Subcutaneous abdominal adipose tissue (tissue), 5 donors: Measurements from ENCODE around the gene NDC1.
"Not testable (repeated sequence)": the region's sequence is repeated elsewhere in the genome, so short reads cannot be mapped to it uniquely, and the experiment has no call there.

Source experiments
- H3K27ac ChIP-seq: one replicate; pipeline ENCODE4 v1.7.0; 2013; ENCODE audit warnings: low read depth, mild to moderate bottlenecking, inconsistent platforms, low read length, moderate library complexity
- H3K27me3 ChIP-seq, 5 donors: one replicate each; pipeline ENCODE4 v1.7.0; 2013; ENCODE audit warnings: low read length in 5 of 5, inconsistent platforms in 1 of 5; ENCODE audit not compliant: control insufficient read depth in 5 of 5, insufficient read depth in 4 of 5
- H3K36me3 ChIP-seq, 5 donors: one replicate each; pipeline ENCODE4 v1.7.0; 2013; ENCODE audit warnings: low read length in 5 of 5; ENCODE audit not compliant: control insufficient read depth in 5 of 5, insufficient read depth in 5 of 5
- H3K4me1 ChIP-seq, 5 donors: one replicate each; pipeline ENCODE4 v1.7.0; 2013; ENCODE audit warnings: low read length in 5 of 5, mild to moderate bottlenecking in 3 of 5, moderate library complexity in 1 of 5; ENCODE audit not compliant: control insufficient read depth in 5 of 5, insufficient read depth in 5 of 5
- H3K4me3 ChIP-seq, 5 donors: one replicate each; pipeline ENCODE4 v1.7.0; 2013; ENCODE audit warnings: low read length in 5 of 5, low read depth in 1 of 5
- H3K9ac ChIP-seq, 5 donors: one replicate each; pipeline ENCODE4 v1.7.0; 2013; ENCODE audit warnings: low read length in 5 of 5, mild to moderate bottlenecking in 4 of 5, moderate library complexity in 3 of 5
- H3K9me3 ChIP-seq, 5 donors: one replicate each; pipeline ENCODE4 v1.7.0; 2013; ENCODE audit warnings: low read length in 5 of 5; ENCODE audit not compliant: control insufficient read depth in 5 of 5
- donor health status: healthy.
- donor health status: healthy.
- donor health status: healthy.
- donor health status: healthy.
- donor health status: healthy.

Gene NDC1

GRCh38 chr1:53771648-53772047 is 66.4 kb downstream of the NDC1 start:
- Histone ChIP-seq H3K4me1 (peaks cover 0 to 1% (median 0%) of the 10 kb centered on the region in 5 donors), H3K9me3 (no peaks in the 10 kb centered on the region), H3K36me3 (peaks cover 4 to 16% (median 6%) of the 10 kb centered on the region in 5 donors), H3K27ac (no peak overlapping the region), H3K27me3 (no peaks in the 10 kb centered on the region), H3K9ac (no peak overlapping the region), H3K4me3 (no peak overlapping the region)

- no peaks in the 10 kb centered on the region for H3K9me3 ChIP-seq
- peaks cover 4 to 18% (median 6%) of the 10 kb centered on the region in 5 donors for H3K36me3 ChIP-seq
- H3K4me1 ChIP-seq: peaks cover 0 to 9% (median 0%) of the 10 kb centered on the region in 5 donors
- H3K27me3 ChIP-seq: no peaks in the 10 kb centered on the region
- no peak overlapping the region for H3K9ac ChIP-seq
- no peak overlapping the region for H3K27ac ChIP-seq
- H3K4me3 ChIP-seq: no peak overlapping the region
Observed at GRCh38 chr1:53769780-53770179, 68.3 kb downstream of the NDC1 start.

DNA sequence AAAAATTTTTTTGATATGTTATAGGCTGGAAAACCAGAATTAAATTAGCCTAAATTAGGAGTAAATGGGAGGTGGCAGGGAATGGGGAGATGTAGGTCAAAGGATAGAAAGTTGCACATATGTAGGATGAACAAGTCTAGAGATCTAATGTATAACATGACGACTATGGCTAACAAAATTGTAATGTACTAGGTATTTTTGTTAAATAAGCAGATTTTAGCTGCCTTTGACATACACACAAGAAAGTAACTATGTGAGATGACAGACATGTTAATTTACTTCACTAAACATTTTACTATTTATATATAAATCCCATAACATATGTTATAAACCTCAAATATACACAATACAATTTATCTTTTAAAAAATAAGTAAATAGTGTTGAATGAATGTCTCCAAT is 68.9 kb downstream of the NDC1 start:
- Histone ChIP-seq H3K27me3 (no peaks in the 10 kb centered on the region), H3K4me1 (peaks cover 0 to 9% (median 0%) of the 10 kb centered on the region in 5 donors)

DNA sequence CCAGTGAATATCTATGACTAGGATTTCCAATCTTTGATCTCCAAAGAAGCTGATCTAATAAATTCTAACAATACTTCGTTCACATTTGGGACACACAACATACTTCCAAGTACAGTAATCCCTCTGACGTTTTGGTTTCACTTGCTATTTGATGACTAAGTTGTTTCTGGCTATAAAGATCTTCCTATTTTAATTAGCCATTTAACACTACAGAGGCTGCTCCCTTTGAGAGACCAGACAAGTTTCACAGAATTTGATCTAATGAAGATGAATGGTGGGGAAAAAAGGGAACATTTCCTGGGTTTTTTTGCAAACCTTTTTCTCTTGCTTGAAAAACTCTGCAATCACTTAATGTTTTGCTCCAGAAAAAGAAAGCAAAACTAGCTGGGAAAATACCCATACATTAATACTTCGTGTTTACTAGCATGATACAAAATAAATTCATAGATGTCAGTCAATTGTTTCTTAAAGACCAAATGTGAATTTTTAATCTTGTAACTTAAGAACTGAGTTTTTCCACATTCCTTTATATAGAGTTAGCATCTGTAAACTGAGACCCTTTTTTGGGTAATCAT is 71.2 kb downstream of the NDC1 start:
- Histone ChIP-seq H3K27me3 (no peaks in the 10 kb centered on the region), H3K4me1 (peaks cover 0 to 9% (median 0%) of the 10 kb centered on the region in 5 donors), H3K36me3 (peaks cover 0 to 18% (median 2%) of the 10 kb centered on the region in 5 donors), H3K27ac (peak overlapping the region; percentile 4), H3K4me3 (peak overlapping the region in 3 of 5 donors; percentile 6 to 39 (median 37)), H3K9me3 (no peaks in the 10 kb centered on the region), H3K9ac (peak overlapping the region in 4 of 5 donors; percentile 14 to 49 (median 22))

More for the DNA sequence above, 68.9 kb downstream of the NDC1 start:
- H3K4me3 ChIP-seq: no peak overlapping the region
- H3K36me3 ChIP-seq: peaks cover 4 to 18% (median 6%) of the 10 kb centered on the region in 5 donors
- no peak overlapping the region for H3K27ac ChIP-seq
- H3K9ac ChIP-seq: no peak overlapping the region
- no peaks in the 10 kb centered on the region for H3K9me3 ChIP-seq

- Histone ChIP-seq H3K9me3 (no peaks in the 10 kb centered on the region), H3K27me3 (no peaks in the 10 kb centered on the region), H3K4me3 (peak overlapping the region in 1 of 5 donors; percentile 37), H3K4me1 (peaks cover 0 to 9% (median 0%) of the 10 kb centered on the region in 5 donors), H3K36me3 (peaks cover 0 to 13% (median 2%) of the 10 kb centered on the region in 5 donors), H3K27ac (peak overlapping the region; percentile 4), H3K9ac (no peak overlapping the region)
Observed at GRCh38 chr1:53766194-53766742, 71.8 kb downstream of the NDC1 start.

GRCh38 chr1:53765657-53766056 is 72.4 kb downstream of the NDC1 start:
- Histone ChIP-seq H3K9ac (no peak overlapping the region), H3K4me1 (peaks cover 0 to 9% (median 0%) of the 10 kb centered on the region in 5 donors), H3K36me3 (peaks cover 0 to 9% (median 0%) of the 10 kb centered on the region in 5 donors), H3K9me3 (no peaks in the 10 kb centered on the region), H3K27ac (no peak overlapping the region), H3K27me3 (no peaks in the 10 kb centered on the region), H3K4me3 (no peak overlapping the region)

DNA sequence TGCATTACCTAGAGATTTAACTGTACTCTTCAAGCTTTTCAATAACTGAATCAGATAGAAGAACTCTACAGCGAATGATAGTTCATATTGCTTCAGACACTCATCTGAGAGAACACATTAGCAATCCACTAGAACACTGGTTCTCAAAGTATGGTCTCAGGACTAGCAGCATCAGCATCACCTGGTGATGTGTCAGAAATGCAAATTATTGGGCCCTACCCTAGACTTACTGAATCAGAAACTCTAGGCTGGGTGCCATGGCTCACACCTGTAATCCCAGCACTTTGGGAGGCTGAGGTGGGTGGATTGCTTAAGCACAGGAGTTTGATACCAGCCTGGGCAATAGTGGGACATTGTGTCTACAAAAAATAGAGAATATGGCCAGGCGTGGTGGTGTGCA is 74.2 kb downstream of the NDC1 start:
- no peaks in the 10 kb centered on the region for H3K27me3 ChIP-seq
- H3K4me1 ChIP-seq: peaks cover 0 to 9% (median 0%) of the 10 kb centered on the region in 5 donors
- peaks cover 0 to 9% (median 0%) of the 10 kb centered on the region in 5 donors for H3K36me3 ChIP-seq
- H3K4me3 ChIP-seq: no peak overlapping the region
- no peak overlapping the region for H3K27ac ChIP-seq
- no peaks in the 10 kb centered on the region for H3K9me3 ChIP-seq
- H3K9ac ChIP-seq: no peak overlapping the region

- Histone ChIP-seq H3K36me3 (peaks cover 0 to 9% (median 0%) of the 10 kb centered on the region in 5 donors), H3K4me1 (peaks cover 0 to 9% (median 0%) of the 10 kb centered on the region in 5 donors)
Observed at GRCh38 chr1:53763461-53763860, 74.6 kb downstream of the NDC1 start.

GRCh38 chr1:53760497-53760896 is 77.6 kb downstream of the NDC1 start:
- not testable (repeated sequence) for H3K9me3 ChIP-seq, H3K4me3 ChIP-seq, H3K9ac ChIP-seq, H3K36me3 ChIP-seq, H3K4me1 ChIP-seq, H3K27me3 ChIP-seq, H3K27ac ChIP-seq

More at GRCh38 chr1:53763461-53763860, 74.6 kb downstream of the NDC1 start:
- Histone ChIP-seq H3K27ac (no peak overlapping the region), H3K4me3 (no peak overlapping the region), H3K9ac (no peak overlapping the region), H3K9me3 (no peaks in the 10 kb centered on the region), H3K27me3 (no peaks in the 10 kb centered on the region)

- no peak overlapping the region for H3K4me3 ChIP-seq
Observed at GRCh38 chr1:53755874-53756273, 82.2 kb downstream of the NDC1 start.

More at GRCh38 chr1:53755874-53756273, 82.2 kb downstream of the NDC1 start:
- H3K36me3 ChIP-seq: no peaks in the 10 kb centered on the region
- H3K27ac ChIP-seq: no peak overlapping the region
- no peaks in the 10 kb centered on the region for H3K27me3 ChIP-seq
- H3K9me3 ChIP-seq: no peaks in the 10 kb centered on the region
- no peak overlapping the region for H3K9ac ChIP-seq
- H3K4me1 ChIP-seq: no peaks in the 10 kb centered on the region
